HCT116 (cell line): Measurements from ENCODE around the gene SELENOH. TPM values are rescaled to one million over a fixed set of nuclear protein-coding genes. Genes with fewer than 3 reads are reported as not detected.
A peak's percentile ranks its signal among the peaks of the same experiment; 100 is the strongest.

Experiments
- ATAC-seq: fragments of 200-7000 bp; cut with Tn5 transposase; 2 replicates; pipeline ENCODE4 v1.9.1; 2020; ENCODE audit warnings: mild to moderate bottlenecking, moderate library complexity
- BruUV-seq: library from RNA; stranded (reverse); fragments of 400-500 nt; replicated peaks from 2 replicates; lab custom pipeline; 2021; lab: Mats Ljungman, UMichigan
- CTCF ChIA-PET: fragments of 300-600 bp; sonication (Branson Sonifier 250); formaldehyde crosslinking; loops from one replicate; lab custom pipeline; 2021; ENCODE audit warnings: antibody characterized with exemption; lab: Charles Lee
- POLR2A ChIA-PET: fragments of 300-600, 350-600 bp; sonication (Branson Sonifier 250); formaldehyde crosslinking; loops from one replicate; lab custom pipeline; 2021; ENCODE audit warnings: antibody characterized with exemption; lab: Charles Lee
- RAD21 ChIA-PET, 2 experiments: fragments of 300-600 bp; sonication (Branson Sonifier 250); formaldehyde crosslinking; loops; one replicate each; lab custom pipeline; 2023; ENCODE audit warnings: low total read pairs in 2 of 2; ENCODE audit not compliant: uncharacterized antibody in 2 of 2, unreplicated experiment in 2 of 2, low non-redundant PET in 1 of 2; lab: Charles Lee
- DNase-seq: peaks from one replicate; pipeline ENCODE4 v3.0.0-alpha.2; 2010; ENCODE audit warnings: low read depth, low spot score
- H2AFZ ChIP-seq: fragments of 200-600 bp; shearing (Covaris generic), sonication (generic); 2 replicates; pipeline ENCODE4 v1.6.1; 2017; ENCODE audit warnings: low read depth, mixed run types, mixed read lengths, antibody characterized with exemption, low read length; ENCODE audit not compliant: poor library complexity, severe bottlenecking
- H3K27ac ChIP-seq: 2 replicates; pipeline ENCODE4 v1.5.1; 2012; ENCODE audit warnings: low read depth, low read length
- H3K27me3 ChIP-seq: fragments of 200-600 bp; sonication (generic); 2 replicates; pipeline ENCODE4 v1.6.1; 2016; ENCODE audit warnings: mixed run types, low read length, mixed read lengths; ENCODE audit not compliant: insufficient read depth
- H3K36me3 ChIP-seq, 2 experiments: fragments of 200-500 bp in 1 of 2; fragments of 200-600 bp in 1 of 2; sonication (Bioruptor generic) in 1 of 2; sonication (generic) in 1 of 2; 2 replicates each; pipeline versions ENCODE4 v1.5.1 to v1.6.1; 2014 to 2016; ENCODE audit warnings: low read length in 2 of 2, inconsistent platforms in 1 of 2, mixed read lengths in 1 of 2, mixed run types in 1 of 2; ENCODE audit not compliant: insufficient read depth in 2 of 2, control insufficient read depth in 1 of 2
- H3K4me1 ChIP-seq, 2 experiments: fragments of 200-600 bp in 1 of 2; sonication (generic) in 1 of 2; 2 replicates each; pipeline versions ENCODE4 v1.5.1 to v1.6.1; 2012 to 2017; ENCODE audit warnings: low read length in 2 of 2, inconsistent platforms in 1 of 2, mild to moderate bottlenecking in 1 of 2, mixed read lengths in 1 of 2, mixed run types in 1 of 2, moderate library complexity in 1 of 2; ENCODE audit not compliant: insufficient read depth in 2 of 2, control insufficient read depth in 1 of 2
- H3K4me2 ChIP-seq: fragments of 200-600 bp; sonication (generic); 2 replicates; pipeline ENCODE4 v1.6.1; 2017; ENCODE audit warnings: mixed run types, low read length, mixed read lengths
- H3K4me3 ChIP-seq, 2 experiments: fragments of 200-600 bp in 1 of 2; sonication (generic) in 1 of 2; replicated peaks in 1 of 2; 2 replicates each; pipeline ENCODE4 v1.5.1; 2011 to 2016; ENCODE audit warnings: low read length in 2 of 2, control low read depth in 1 of 2, low read depth in 1 of 2, mild to moderate bottlenecking in 1 of 2, mixed read lengths in 1 of 2, mixed run types in 1 of 2
- H3K79me2 ChIP-seq: fragments of 200-600 bp; sonication (generic); 2 replicates; pipeline ENCODE4 v1.6.1; 2017; ENCODE audit warnings: mild to moderate bottlenecking, mixed run types, low read length, moderate library complexity, mixed read lengths; ENCODE audit not compliant: insufficient read depth
- H3K9ac ChIP-seq: fragments of 200-600 bp; sonication (generic); 2 replicates; pipeline ENCODE4 v1.6.1; 2016; ENCODE audit warnings: low read length, mixed read lengths
- H3K9me2 ChIP-seq: fragments of 200-600 bp; sonication (generic), shearing (Covaris generic); 2 replicates; pipeline ENCODE4 v1.6.1; 2017; ENCODE audit warnings: mixed run types, mild to moderate bottlenecking, moderate library complexity; ENCODE audit not compliant: insufficient read depth
- H3K9me3 ChIP-seq, 2 experiments: fragments of 200-500 bp in 1 of 2; fragments of 200-600 bp in 1 of 2; sonication (Bioruptor generic) in 1 of 2; sonication (generic) in 1 of 2; 2 replicates each; pipeline ENCODE4 v1.6.1; 2014 to 2017; ENCODE audit warnings: low read length in 2 of 2, mixed read lengths in 2 of 2, inconsistent platforms in 1 of 2, low read depth in 1 of 2, mild to moderate bottlenecking in 1 of 2, mixed run types in 1 of 2, moderate library complexity in 1 of 2; ENCODE audit not compliant: control insufficient read depth in 1 of 2, insufficient read depth in 1 of 2
- H4K20me1 ChIP-seq: fragments of 200-600 bp; sonication (generic), shearing (Covaris generic); 2 replicates; pipeline ENCODE4 v1.6.1; 2017; ENCODE audit warnings: mixed run types, mild to moderate bottlenecking, moderate library complexity; ENCODE audit not compliant: insufficient read depth
- CEBPB ChIP-seq: IDR thresholded peaks from 2 replicates; pipeline ENCODE4 v1.6.1; 2012; ENCODE audit warnings: low read depth
- EGR1 ChIP-seq: IDR thresholded peaks from 2 replicates; pipeline ENCODE4 v1.6.1; 2012; ENCODE audit warnings: low read depth
- ELF1 ChIP-seq: IDR thresholded peaks from 2 replicates; pipeline ENCODE4 v1.6.1; 2012; ENCODE audit warnings: low read depth, borderline replicate concordance
- EZH2 ChIP-seq: fragments of 200-600 bp; sonication (generic); IDR thresholded peaks from 2 replicates; pipeline ENCODE4 v1.6.1; 2017; ENCODE audit warnings: antibody characterized with exemption, mixed run types
- MAX ChIP-seq: IDR thresholded peaks from 2 replicates; pipeline ENCODE4 v1.6.1; 2012
- REST ChIP-seq: IDR thresholded peaks from 2 replicates; pipeline ENCODE4 v1.6.1; 2012; ENCODE audit warnings: low read depth
- SRF ChIP-seq: IDR thresholded peaks from 2 replicates; pipeline ENCODE4 v1.6.1; 2012; ENCODE audit warnings: low read depth
- ZFX ChIP-seq: fragments of 450-650 bp; IDR thresholded peaks from 2 replicates; pipeline ENCODE4 v1.6.1; 2017
- intact Hi-C: fragments of 100-400 bp; cut with micrococcal nuclease; formaldehyde crosslinking; loops from 2 replicates; pipeline ENCODE4 v1.10.0; 2022
- total RNA-seq: library from RNA; stranded (reverse); gene quantifications from one replicate; pipeline ENCODE4 v1.2.1, GENCODE V29; 2021; ENCODE audit not compliant: unreplicated experiment
- TF ChIP-seq, protein P1 (sequence below): IDR thresholded peaks from 2 replicates; pipeline ENCODE4 v1.6.1; 2011; ENCODE audit warnings: mild to moderate bottlenecking, low read length, moderate library complexity; ENCODE audit not compliant: insufficient replicate concordance; ENCODE audit errors: extremely low read depth

The SELENOH gene
- total RNA-seq, 1 experiment from 2014 or later = 194 TPM

GRCh38 chr11:57792060-57792541 is 50.8 kb downstream of the SELENOH start:
- CTCF ChIA-PET = no interaction called here
- H3K9me2 ChIP-seq = no peaks in the 10 kb centered on the region
- peak overlapping the region; percentile 35 for H3K4me2 ChIP-seq
- peaks cover 96% of the 10 kb centered on the region for H3K79me2 ChIP-seq
- H3K4me1 ChIP-seq = peaks cover 47 to 68% of the 10 kb centered on the region in 2 experiments
- no peaks in the 10 kb centered on the region for H3K27me3 ChIP-seq
- RAD21 ChIA-PET = no interaction called here
- POLR2A ChIA-PET = interaction anchor here (1.5 kb wide), 1 partner anchor 31 kb away, joined by 5 read pairs; the partner anchor contains the start of gene CTNND1
- BruUV-seq = no TSS peak
- peaks cover 10 to 21% of the 10 kb centered on the region in 2 experiments; a peak in 3 of 4 replicates for H3K36me3 ChIP-seq
- H3K9ac ChIP-seq = no peak overlapping the region
- no peaks in the 10 kb centered on the region for H3K9me3 ChIP-seq
- H4K20me1 ChIP-seq = no peaks in the 10 kb centered on the region
- ATAC-seq (no peak), DNase-seq (no peak)
- intact Hi-C loops = no loop called here
- H3K4me3 ChIP-seq = no peak overlapping the region
- TF ChIP-seq EZH2 (no peak), EGR1 (no peak), SRF (no peak), ELF1 (no peak), CEBPB (no peak), MAX (no peak), ZFX (no peak), REST (no peak)
- TF ChIP-seq, protein P1, sequence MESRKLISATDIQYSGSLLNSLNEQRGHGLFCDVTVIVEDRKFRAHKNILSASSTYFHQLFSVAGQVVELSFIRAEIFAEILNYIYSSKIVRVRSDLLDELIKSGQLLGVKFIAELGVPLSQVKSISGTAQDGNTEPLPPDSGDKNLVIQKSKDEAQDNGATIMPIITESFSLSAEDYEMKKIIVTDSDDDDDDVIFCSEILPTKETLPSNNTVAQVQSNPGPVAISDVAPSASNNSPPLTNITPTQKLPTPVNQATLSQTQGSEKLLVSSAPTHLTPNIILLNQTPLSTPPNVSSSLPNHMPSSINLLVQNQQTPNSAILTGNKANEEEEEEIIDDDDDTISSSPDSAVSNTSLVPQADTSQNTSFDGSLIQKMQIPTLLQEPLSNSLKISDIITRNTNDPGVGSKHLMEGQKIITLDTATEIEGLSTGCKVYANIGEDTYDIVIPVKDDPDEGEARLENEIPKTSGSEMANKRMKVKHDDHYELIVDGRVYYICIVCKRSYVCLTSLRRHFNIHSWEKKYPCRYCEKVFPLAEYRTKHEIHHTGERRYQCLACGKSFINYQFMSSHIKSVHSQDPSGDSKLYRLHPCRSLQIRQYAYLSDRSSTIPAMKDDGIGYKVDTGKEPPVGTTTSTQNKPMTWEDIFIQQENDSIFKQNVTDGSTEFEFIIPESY = no peak
- H2AFZ ChIP-seq = no peak overlapping the region
- no peak overlapping the region for H3K27ac ChIP-seq
